Measurements from ENCODE around the gene BEND7.
"Not testable (repeated sequence)": the region's sequence is repeated elsewhere in the genome, so short reads cannot be mapped to it uniquely, and the experiment has no call there.

Gene BEND7

DNA sequence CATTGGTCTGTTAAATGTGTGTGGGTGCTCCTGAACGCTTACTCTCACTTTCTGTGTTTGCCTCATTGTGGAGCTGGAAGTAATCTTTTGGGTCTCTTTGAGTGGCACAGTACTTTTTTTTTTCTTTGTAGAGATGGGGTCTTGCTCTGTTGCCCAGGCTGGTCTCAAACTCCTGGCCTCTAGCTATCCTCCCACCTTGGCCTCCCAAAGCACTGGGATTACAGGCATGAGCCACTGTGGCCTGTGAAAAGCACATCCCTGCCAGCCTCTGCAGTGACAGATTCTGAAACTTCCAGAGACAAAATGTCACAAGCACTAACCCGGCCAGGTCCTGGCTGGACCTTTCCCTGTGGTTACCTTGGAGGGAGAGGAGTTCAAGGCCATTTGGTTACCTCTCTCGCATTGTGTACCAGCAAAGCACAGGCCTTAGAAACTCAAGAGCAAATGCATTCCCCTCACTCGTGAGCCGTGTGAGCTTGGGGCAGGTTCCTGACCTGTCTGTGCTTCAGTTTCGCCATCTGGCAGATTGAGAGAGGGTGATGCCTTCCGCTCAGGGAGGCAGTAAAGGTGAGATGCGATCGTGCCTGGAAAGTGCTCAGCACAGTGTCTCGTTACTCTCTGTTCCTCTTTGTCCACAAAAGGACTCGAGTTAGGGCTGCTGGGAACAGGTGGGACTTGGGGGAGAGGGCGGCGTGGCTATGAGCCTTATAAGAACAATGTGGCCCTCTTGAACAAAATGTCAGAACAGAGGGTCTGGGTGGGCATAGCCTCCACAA is 108.1 kb downstream of the BEND7 start:
- DNase-seq (ENCODE audit: low spot score), result no peak

GRCh38 chr10:13417459-13418126 is 111.2 kb downstream of the BEND7 start:
- no peak for DNase-seq (ENCODE audit: low spot score)

DNA sequence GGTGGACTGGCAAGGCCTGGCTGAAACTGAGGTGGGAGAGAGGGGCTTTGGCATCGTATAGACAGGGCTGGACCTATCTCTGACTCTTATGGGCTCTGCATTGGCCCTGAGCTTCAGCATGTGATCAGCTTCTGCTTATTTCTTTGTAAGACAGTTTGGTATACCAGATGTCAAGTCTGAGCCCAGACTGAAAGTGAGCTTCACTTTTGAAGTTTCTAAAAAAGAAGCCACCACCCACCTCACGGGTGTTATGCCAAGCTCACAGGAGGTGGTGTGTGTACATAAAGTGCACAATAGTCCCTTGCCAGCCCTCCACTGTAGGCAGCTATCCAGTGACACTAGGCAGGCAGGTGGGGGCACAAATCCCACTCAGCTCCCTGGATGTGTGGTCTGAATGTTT is 112.1 kb downstream of the BEND7 start:
- no peak for DNase-seq (ENCODE audit: low spot score)

- DNase-seq (ENCODE audit: low spot score), result no peak
Measured at GRCh38 chr10:13414855-13415254, 114.0 kb downstream of the BEND7 start.

- no peak for DNase-seq (ENCODE audit: low spot score)
Measured at GRCh38 chr10:13414137-13414536, 114.7 kb downstream of the BEND7 start.

DNA sequence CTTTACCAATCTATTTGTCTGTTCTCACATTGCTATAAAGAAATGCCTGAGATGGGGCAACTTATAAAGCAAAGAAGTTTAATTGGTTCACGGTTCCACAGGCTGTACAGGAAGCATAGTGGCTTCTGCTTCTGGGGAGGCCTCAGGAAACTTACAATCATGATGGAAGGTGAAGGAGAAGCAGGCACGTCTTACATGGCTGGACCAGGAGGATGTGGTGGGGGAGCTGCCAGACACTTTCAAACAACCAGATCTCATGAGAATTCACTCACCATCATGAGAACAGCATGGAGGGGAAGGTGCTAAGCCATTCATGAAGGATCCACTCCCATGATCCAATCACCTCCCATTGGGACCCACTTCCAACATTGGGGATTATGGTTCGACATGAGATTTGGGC is 115.9 kb downstream of the BEND7 start:
- DNase-seq (ENCODE audit: low spot score), result no peak

DNA sequence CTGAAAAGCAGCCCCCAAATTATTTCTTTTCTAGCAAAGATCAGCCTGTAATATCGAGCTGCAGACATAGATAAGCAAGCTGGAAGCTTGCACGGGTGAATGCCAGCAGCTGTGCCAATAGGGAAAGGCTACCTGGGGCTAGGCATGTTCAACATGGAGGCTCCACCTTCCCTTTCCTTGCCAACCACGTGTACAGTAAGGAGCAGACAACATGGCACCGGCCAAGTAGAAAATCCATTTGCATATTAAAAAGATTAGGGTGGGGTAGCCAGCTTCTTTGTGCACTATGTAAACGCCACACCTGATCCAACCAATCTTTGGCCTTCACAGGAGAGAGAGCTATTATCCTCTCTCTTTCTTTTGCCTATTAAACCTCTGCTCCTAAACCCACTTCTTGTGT is 124.0 kb downstream of the BEND7 start:
- DNase-seq (ENCODE audit: low spot score), result no peak

GRCh38 chr10:13404305-13404759 is 124.5 kb downstream of the BEND7 start:
- no peak for DNase-seq (ENCODE audit: low spot score)

DNA sequence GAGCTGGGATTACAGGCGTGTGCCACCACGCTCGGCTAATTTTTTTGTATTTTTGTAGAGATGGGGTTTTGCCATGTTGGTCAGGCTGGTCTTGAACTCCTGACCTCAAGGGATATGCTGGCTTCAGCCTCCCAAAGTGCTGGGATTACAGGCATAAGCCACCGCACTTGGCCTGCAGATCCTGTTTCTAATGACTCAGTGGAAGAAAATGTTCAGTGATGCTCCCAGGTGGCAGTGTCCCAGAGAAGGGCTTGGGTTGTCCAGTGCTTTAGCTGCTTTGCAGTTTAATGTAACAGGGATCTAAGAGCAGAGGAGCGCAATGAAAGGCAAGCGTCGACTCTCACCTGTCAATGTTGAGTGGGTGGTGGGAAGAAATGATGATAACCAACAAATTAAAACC is 125.4 kb downstream of the BEND7 start:
- not testable (repeated sequence) for DNase-seq (ENCODE audit: low spot score)

DNA sequence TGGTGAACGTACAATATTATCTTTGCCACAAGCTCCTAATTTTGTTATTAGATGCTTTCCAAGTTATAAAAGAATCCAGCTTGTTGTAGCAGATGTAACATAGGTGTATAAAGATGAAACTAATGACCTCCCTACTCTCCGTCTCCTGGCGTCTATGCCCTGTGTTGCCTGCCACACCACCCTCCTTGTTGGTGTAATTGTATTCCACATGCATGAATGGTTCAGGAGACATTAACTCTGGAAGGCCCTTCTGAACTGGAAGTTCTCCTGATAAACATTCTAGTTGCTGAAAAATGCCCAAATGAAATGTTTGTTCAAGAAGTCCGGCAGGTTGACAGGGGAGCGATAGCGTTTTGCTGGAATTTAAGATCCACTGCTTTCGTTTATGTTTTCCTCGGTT is 126.8 kb downstream of the BEND7 start:
- DNase-seq (ENCODE audit: low spot score), result no peak

- no peak for DNase-seq (ENCODE audit: low spot score)
Measured at GRCh38 chr10:13401142-13401541, 127.7 kb downstream of the BEND7 start.

DNA sequence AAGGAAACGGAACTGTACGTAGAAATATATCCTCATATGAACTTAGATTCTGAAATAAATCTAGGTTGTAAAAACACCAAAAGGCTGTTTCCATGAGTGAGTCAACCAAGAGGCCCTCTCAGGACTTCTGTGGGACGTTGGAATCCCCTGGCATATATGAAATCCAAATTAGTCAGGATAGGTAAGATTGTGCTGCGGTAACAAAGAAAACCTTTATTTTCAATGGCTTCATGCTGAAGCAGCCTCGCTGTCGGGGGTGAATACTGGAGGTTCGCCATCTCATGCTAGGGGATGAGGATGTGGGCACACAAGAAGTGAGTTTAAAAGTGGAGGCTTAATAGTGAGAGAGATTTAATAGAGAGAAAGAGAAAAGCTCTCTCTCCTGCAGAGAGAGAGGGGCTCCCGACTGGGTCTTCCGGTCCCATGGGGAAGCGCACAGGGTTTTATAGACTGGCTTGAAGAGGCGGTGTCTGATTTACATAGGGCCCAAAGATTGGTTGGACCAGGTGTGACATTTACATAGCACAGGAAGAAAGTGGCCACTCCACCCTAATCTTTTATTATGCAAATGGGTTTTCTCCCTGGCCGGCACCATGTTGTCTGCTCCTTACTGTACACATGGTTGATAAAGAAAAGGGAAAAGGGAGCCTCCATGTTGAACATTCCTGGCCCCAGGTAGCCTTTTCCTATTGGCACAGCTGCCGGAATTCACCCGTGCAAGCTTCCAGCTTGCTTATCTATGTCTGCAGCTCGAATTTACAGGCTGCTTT is 128.4 kb downstream of the BEND7 start:
- DNase-seq (ENCODE audit: low spot score), result no peak

DNA sequence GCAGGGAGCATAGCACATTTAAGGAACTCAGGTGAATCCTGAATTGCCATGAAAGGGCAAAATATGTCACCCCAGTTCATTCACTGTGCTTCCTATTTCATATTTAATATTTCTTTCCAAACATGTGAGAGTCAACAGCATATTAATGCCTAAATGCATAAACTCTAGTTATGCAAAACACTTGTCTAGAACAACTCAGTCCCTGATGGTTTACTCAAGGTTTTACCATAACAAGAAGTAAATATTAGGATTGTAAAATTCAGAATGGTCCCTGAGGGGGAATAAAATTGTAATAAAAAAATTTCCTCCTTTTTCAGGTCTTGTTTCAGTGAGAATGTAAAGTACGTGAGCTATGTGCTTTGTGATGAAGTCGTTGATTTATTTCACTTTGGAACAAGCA is 129.1 kb downstream of the BEND7 start:
- no peak for DNase-seq (ENCODE audit: low spot score)

- DNase-seq (ENCODE audit: low spot score), result no peak
Measured at GRCh38 chr10:13399236-13399635, 129.6 kb downstream of the BEND7 start.

GRCh38 chr10:13397052-13397451 is 131.8 kb downstream of the BEND7 start:
- DNase-seq (ENCODE audit: low spot score), result no peak

GRCh38 chr10:13396369-13396768 is 132.4 kb downstream of the BEND7 start:
- no peak for DNase-seq (ENCODE audit: low spot score)

DNA sequence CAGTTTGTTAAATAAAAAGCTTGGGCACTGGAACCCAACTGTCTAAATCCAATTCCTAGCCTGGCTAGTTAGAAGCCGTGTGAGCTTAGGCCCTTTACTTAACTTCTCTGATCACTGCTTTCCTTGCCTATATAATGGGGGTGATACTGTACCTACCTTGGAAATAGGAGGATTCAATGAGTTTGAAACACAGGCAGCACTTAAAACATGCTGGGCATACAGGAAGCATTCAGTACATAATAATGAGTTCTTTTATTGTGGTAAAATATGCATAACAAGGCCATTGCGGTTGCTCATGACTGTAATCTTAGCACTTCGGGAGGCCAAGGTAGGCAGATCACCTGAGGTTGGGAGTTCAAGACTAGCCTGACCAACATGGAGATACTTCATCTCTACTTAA is 133.3 kb downstream of the BEND7 start:
- DNase-seq (ENCODE audit: low spot score), result no peak

GRCh38 chr10:13393640-13394039 is 135.2 kb downstream of the BEND7 start:
- no peak for DNase-seq (ENCODE audit: low spot score)

DNA sequence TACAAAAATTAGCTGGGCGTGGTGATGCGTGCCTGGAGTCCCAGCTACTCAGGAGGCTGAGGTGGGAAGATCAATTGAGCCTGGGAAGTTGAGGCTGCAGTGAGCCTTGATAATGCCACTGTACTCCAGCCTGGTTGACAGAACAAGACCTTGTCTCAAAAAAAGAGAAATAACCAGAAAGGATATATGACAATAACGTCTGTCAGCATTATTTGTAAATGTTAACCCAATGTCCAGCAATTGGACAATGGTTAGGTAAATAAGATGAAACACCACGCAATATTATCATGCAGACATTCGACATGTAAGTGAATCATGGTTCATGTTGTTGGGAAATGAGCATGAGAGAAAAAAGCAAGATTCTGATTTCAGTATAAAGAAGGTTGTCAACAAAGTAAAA is 136.1 kb downstream of the BEND7 start:
- DNase-seq (ENCODE audit: low spot score), result no peak
